HepG2 (cell line): ENCODE data around the gene ABCB8. TPM values are rescaled to one million over a fixed set of nuclear protein-coding genes. Genes with fewer than 3 reads are reported as not detected.
A peak's percentile ranks its signal among the peaks of the same experiment; 100 is the strongest.

ENCODE experiments used
- ATAC-seq: fragments of 200-7000 bp; cut with Tn5 transposase; 3 replicates; pipeline ENCODE4 v1.9.1; 2020; ENCODE audit warnings: mild to moderate bottlenecking, moderate library complexity
- BruUV-seq: library from RNA; stranded (reverse); fragments of 400-500 nt; replicated peaks from 2 replicates; lab custom pipeline; 2021; lab: Mats Ljungman, UMichigan
- CTCF ChIA-PET: fragments of 300-600 bp; formaldehyde crosslinking; extraction: SDS; loops from one replicate; lab custom pipeline; 2021; ENCODE audit warnings: low total read pairs, inconsistent platforms, low intra/inter-chr PET ratio; lab: Yijun Ruan, JAX
- POLR2A ChIA-PET: fragments of 350-600 bp; sonication (Branson Sonifier 250); formaldehyde crosslinking; loops from one replicate; lab custom pipeline; 2020; ENCODE audit warnings: antibody characterized with exemption, inconsistent platforms; lab: Yijun Ruan, JAX
- DNase-seq: peaks from one replicate; pipeline ENCODE4 v3.0.0-alpha.2; 2015; ENCODE audit warnings: low spot score
- FAIRE-seq: peaks from 3 replicates; lab custom pipeline; 2011; peaks lifted over from hg19 to GRCh38; lab: Jason Lieb, UNC
- H2AFZ ChIP-seq: one replicate; pipeline ENCODE4 v1.6.1; 2011; ENCODE audit warnings: low read length, inconsistent platforms
- H3K27ac ChIP-seq: fragments of 300-600 bp; 3 replicates; pipeline ENCODE4 v1.8.0; 2011; ENCODE audit warnings: mixed run types, mild to moderate bottlenecking, mixed read lengths, low read length, inconsistent platforms; ENCODE audit not compliant: insufficient read depth; ENCODE audit errors: extremely low read length
- H3K27me3 ChIP-seq, 2 experiments: fragments of 200-600 bp in 1 of 2; 2 replicates in 1 of 2; 3 replicates in 1 of 2; pipeline versions ENCODE4 v1.6.0 to v1.8.0; 2011; ENCODE audit warnings: low read length in 2 of 2, mild to moderate bottlenecking in 2 of 2, moderate library complexity in 2 of 2, inconsistent platforms in 1 of 2; ENCODE audit not compliant: insufficient read depth in 2 of 2, control insufficient read depth in 1 of 2
- H3K36me3 ChIP-seq, 2 experiments: fragments of 200-600 bp in 1 of 2; replicated peaks in 1 of 2; 2 replicates in 1 of 2; 3 replicates in 1 of 2; pipeline versions ENCODE4 v1.5.1 to v1.8.0; 2011; ENCODE audit warnings: low read length in 2 of 2, inconsistent platforms in 1 of 2; ENCODE audit not compliant: insufficient read depth in 2 of 2, control insufficient read depth in 1 of 2
- H3K4me1 ChIP-seq: 2 replicates; pipeline ENCODE4 v1.5.1; 2012; ENCODE audit warnings: low read length, inconsistent platforms; ENCODE audit not compliant: insufficient read depth
- H3K4me2 ChIP-seq: 2 replicates; pipeline ENCODE4 v1.6.0; 2011; ENCODE audit warnings: low read depth, low read length, inconsistent platforms
- H3K4me3 ChIP-seq, 3 experiments: fragments of 200-600 bp in 1 of 3; sonication (generic), shearing (Covaris generic) in 1 of 3; replicated peaks in 1 of 3; 2 replicates each; pipeline ENCODE4 v1.5.1; 2011 to 2016; ENCODE audit warnings: low read length in 3 of 3, inconsistent platforms in 2 of 3, low read depth in 2 of 3, mild to moderate bottlenecking in 2 of 3, control low read depth in 1 of 3, mixed read lengths in 1 of 3; ENCODE audit not compliant: insufficient read depth in 1 of 3
- H3K79me2 ChIP-seq: one replicate; pipeline ENCODE4 v1.6.1; 2011; ENCODE audit warnings: low read length, inconsistent platforms; ENCODE audit not compliant: insufficient read depth
- H3K9ac ChIP-seq: 2 replicates; pipeline ENCODE4 v1.6.0; 2011; ENCODE audit warnings: mild to moderate bottlenecking, low read depth, low read length, inconsistent platforms; ENCODE audit not compliant: insufficient read depth
- H3K9me3 ChIP-seq: 2 replicates; pipeline ENCODE4 v1.5.1; 2012; ENCODE audit warnings: mild to moderate bottlenecking, low read length
- H4K20me1 ChIP-seq: 2 replicates; pipeline ENCODE4 v1.6.0; 2011; ENCODE audit warnings: inconsistent platforms, mild to moderate bottlenecking, low read length, moderate library complexity; ENCODE audit not compliant: insufficient read depth
- ARNT ChIP-seq: fragments of 450-650 bp; IDR thresholded peaks from 2 replicates; pipeline ENCODE4 v1.6.1; 2017
- FOSL1 ChIP-seq: sonication (generic); formaldehyde crosslinking; IDR thresholded peaks from 2 replicates; pipeline ENCODE4 v1.9.0; 2021; ENCODE audit warnings: missing genetic modification reagents, borderline replicate concordance
- GZF1 ChIP-seq: sonication (generic); formaldehyde crosslinking; IDR thresholded peaks from 2 replicates; pipeline ENCODE4 v1.5.1; 2020; ENCODE audit warnings: mild to moderate bottlenecking, missing genetic modification reagents
- MIXL1 ChIP-seq: IDR thresholded peaks from 2 replicates; pipeline ENCODE4 v1.6.1; 2016
- MTERF4 ChIP-seq: sonication (generic); formaldehyde crosslinking; IDR thresholded peaks from 2 replicates; pipeline ENCODE4 v1.8.0; 2023; ENCODE audit warnings: mild to moderate bottlenecking, missing genetic modification reagents
- NR2F6 ChIP-seq, 2 experiments: IDR thresholded peaks; 2 replicates each; pipeline ENCODE4 v1.6.1; 2016; ENCODE audit warnings: antibody characterized with exemption in 1 of 2, mild to moderate bottlenecking in 1 of 2
- POGZ ChIP-seq: sonication (generic); formaldehyde crosslinking; IDR thresholded peaks from 2 replicates; pipeline ENCODE4 v1.4.0; 2020; ENCODE audit warnings: mild to moderate bottlenecking, missing genetic modification reagents
- TIGD3 ChIP-seq: sonication (generic); formaldehyde crosslinking; IDR thresholded peaks from 2 replicates; pipeline ENCODE4 v1.5.1; 2020; ENCODE audit warnings: mild to moderate bottlenecking, missing genetic modification reagents, borderline replicate concordance
- ZBTB34 ChIP-seq: sonication (generic); formaldehyde crosslinking; IDR thresholded peaks from 2 replicates; pipeline ENCODE4 v1.8.0; 2022; ENCODE audit warnings: mild to moderate bottlenecking, missing genetic modification reagents
- ZNF33B ChIP-seq: sonication (generic); formaldehyde crosslinking; IDR thresholded peaks from 2 replicates; pipeline ENCODE4 v1.5.1; 2020; ENCODE audit warnings: mild to moderate bottlenecking, missing genetic modification reagents
- ZNF652 ChIP-seq: IDR thresholded peaks from 2 replicates; pipeline ENCODE4 v1.6.1; 2016; ENCODE audit warnings: low read depth, borderline replicate concordance
- ZNF709 ChIP-seq: sonication (generic); formaldehyde crosslinking; IDR thresholded peaks from 2 replicates; pipeline ENCODE4 v1.5.0; 2020; ENCODE audit warnings: mild to moderate bottlenecking, missing genetic modification reagents
- ZNF850 ChIP-seq: sonication (generic); formaldehyde crosslinking; conservative IDR thresholded peaks from 2 replicates; pipeline ENCODE4 v1.9.0; 2021; ENCODE audit warnings: mild to moderate bottlenecking, missing genetic modification reagents
- ZZZ3 ChIP-seq: sonication (generic); formaldehyde crosslinking; IDR thresholded peaks from 2 replicates; pipeline ENCODE4 v1.4.0; 2020; ENCODE audit warnings: missing genetic modification reagents, mild to moderate bottlenecking, borderline replicate concordance
- WGBS: methylation state at CpG from one replicate; pipeline ENCODE4 v1.1.6; 2017; ENCODE audit warnings: low lambda C conversion rate; 5-methylcytosine and 5-hydroxymethylcytosine counted together
- in situ Hi-C: cut with HindIII; loops from 2 replicates; pipeline ENCODE4 v1.10.0; 2017; ENCODE audit warnings: low pct_unique_long_range_greater_than_20kb; ENCODE audit not compliant: extremely low pct_ligation_motif_present
- intact Hi-C: fragments of 100-400 bp; cut with micrococcal nuclease; formaldehyde crosslinking; loops from one replicate; pipeline ENCODE4 v1.10.0; 2022; ENCODE audit not compliant: unreplicated experiment
- polyA plus RNA-seq, 8 experiments: library from polyadenylated mRNA; depleted of rRNA in 3 of 8; stranded (reverse) in 7 of 8; unstranded in 1 of 8; fragments of >200 nt; fragmentation: Illumina TruSeq in 4 of 8; extraction: Trizol in 4 of 8; gene quantifications; 2 replicates each; pipeline versions ENCODE4 v1.2.1 to v1.2.3, GENCODE V29; 2011 to 2016; ENCODE audit warnings: low read depth in 4 of 8, missing spikeins in 1 of 8, mixed read lengths in 1 of 8; ENCODE audit not compliant: insufficient read depth in 1 of 8
- total RNA-seq, 5 experiments: library from RNA; depleted of rRNA; stranded (reverse); fragments of >200 nt; fragmentation: Illumina TruSeq; extraction: Trizol; gene quantifications; 2 replicates each; pipeline ENCODE4 v1.2.3, GENCODE V29; 2016; ENCODE audit warnings: low read depth in 1 of 5
- TF ChIP-seq, protein P1 (sequence below): fragments of 450-650 bp; IDR thresholded peaks from 2 replicates; pipeline ENCODE4 v1.6.1; 2017; ENCODE audit warnings: mild to moderate bottlenecking
- TF ChIP-seq, protein P2 (sequence below): fragments of 450-650 bp; IDR thresholded peaks from 2 replicates; pipeline ENCODE4 v1.6.1; 2016

The ABCB8 gene
- total and polyA plus RNA-seq, 2 of the 13 experiments (the other 11 are each of a cell fraction or from before 2014, with no cell fraction given): 6.6 to 16.7 TPM

DNA sequence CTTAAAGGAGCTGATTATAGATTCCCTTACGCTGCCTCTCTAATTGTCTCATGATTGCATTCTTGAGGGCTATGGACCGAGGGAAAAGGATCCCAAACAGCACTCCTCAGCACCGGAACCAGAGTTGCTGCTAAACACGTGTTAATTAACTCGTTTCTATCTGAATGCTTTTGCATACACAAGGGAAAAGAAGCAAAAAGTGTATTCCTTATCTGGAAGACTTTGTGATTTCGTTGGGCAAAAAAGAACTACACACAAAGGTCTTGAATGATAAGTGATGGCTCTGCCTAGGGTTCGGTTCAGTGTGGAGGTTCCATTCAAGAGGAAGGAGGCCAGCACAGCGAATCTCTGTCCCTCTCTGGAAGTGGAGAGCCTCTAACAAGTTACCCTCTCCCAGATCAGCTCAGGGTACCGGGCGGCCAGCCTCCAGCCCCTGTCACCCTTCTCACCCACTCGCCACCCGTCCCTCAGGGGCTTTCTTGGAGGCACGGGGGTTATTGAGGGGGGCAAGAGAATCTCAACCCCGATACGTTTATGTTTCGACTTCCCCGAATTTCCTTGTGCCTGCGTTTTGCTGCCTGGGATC lies 30.6 kb downstream of the ABCB8 start:
- intact Hi-C loops (loop anchor here (1.0 to 2.0 kb wide), 3 partner anchors 28 to 52 kb away; partner anchors contain the start of genes ABCB8 and AGAP3), in situ Hi-C loops (no loop called here)
- BruUV-seq: no TSS peak
- no peak for ATAC-seq
- H3K36me3 ChIP-seq: 0 out of 5 replicates have a peak, but pooled peaks cover 0 to under 1% of the 10 kb centered on the region in 2 experiments
- no peaks in the 10 kb centered on the region; a peak in 1 of 5 replicates for H3K27me3 ChIP-seq
- DNase-seq: no peak
- under 1% methylated on average over 10 of the region's 18 CpGs for WGBS
- peaks cover 4% of the 10 kb centered on the region; the same call in 1 of the 2 replicates for H4K20me1 ChIP-seq
- H2AFZ ChIP-seq: no peak overlapping the region
- H3K27ac ChIP-seq: peak overlapping the region; percentile 86
- peak overlapping the region; percentile 98 for H3K4me2 ChIP-seq
- H3K9me3 ChIP-seq: no peaks in the 10 kb centered on the region
- H3K4me1 ChIP-seq: peaks cover 49% of the 10 kb centered on the region
- POLR2A ChIA-PET: interaction anchor here (0.8 to 2.0 kb wide), 5 partner anchors 18 to 31 kb away, joined by 3 to 8 read pairs (median 5); partner anchors contain the start of genes ABCB8, AGAP3, FASTK and TMUB1
- peaks cover 16% of the 10 kb centered on the region for H3K79me2 ChIP-seq
- peak overlapping the region; percentile 69 to 92 (median 90) for H3K4me3 ChIP-seq
- H3K9ac ChIP-seq: peak overlapping the region; percentile 87
- peak; percentile 54 for FAIRE-seq
- CTCF ChIA-PET: no interaction called here
- no peak for TF ChIP-seq ZNF33B (CRISPR knock-in tag)
- TF ChIP-seq MTERF4 (CRISPR knock-in tag): 0 out of 2 replicates have a peak, but pooled peaks have one; percentile 24
- peak; percentile 83; the same call in 1 of the 2 replicates for TF ChIP-seq ZNF652 (CRISPR knock-in tag)
- TF ChIP-seq GZF1 (CRISPR knock-in tag): peak; percentile 67; the same call in 1 of the 2 replicates
- TF ChIP-seq ZNF709 (CRISPR knock-in tag): no peak
- TF ChIP-seq, protein P1, sequence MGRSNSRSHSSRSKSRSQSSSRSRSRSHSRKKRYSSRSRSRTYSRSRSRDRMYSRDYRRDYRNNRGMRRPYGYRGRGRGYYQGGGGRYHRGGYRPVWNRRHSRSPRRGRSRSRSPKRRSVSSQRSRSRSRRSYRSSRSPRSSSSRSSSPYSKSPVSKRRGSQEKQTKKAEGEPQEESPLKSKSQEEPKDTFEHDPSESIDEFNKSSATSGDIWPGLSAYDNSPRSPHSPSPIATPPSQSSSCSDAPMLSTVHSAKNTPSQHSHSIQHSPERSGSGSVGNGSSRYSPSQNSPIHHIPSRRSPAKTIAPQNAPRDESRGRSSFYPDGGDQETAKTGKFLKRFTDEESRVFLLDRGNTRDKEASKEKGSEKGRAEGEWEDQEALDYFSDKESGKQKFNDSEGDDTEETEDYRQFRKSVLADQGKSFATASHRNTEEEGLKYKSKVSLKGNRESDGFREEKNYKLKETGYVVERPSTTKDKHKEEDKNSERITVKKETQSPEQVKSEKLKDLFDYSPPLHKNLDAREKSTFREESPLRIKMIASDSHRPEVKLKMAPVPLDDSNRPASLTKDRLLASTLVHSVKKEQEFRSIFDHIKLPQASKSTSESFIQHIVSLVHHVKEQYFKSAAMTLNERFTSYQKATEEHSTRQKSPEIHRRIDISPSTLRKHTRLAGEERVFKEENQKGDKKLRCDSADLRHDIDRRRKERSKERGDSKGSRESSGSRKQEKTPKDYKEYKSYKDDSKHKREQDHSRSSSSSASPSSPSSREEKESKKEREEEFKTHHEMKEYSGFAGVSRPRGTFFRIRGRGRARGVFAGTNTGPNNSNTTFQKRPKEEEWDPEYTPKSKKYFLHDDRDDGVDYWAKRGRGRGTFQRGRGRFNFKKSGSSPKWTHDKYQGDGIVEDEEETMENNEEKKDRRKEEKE: no peak
- TF ChIP-seq ARNT: no peak
- no peak for TF ChIP-seq FOSL1 (CRISPR knock-in tag)
- no peak for TF ChIP-seq NR2F6 (IDR thresholded peaks at IDR 0.05)
- no peak for TF ChIP-seq NR2F6 (CRISPR knock-in tag; IDR thresholded peaks at IDR 0.05)
- TF ChIP-seq ZZZ3 (CRISPR knock-in tag): no peak
- 0 out of 2 replicates have a peak, but pooled peaks have one; percentile 19 for TF ChIP-seq POGZ
- no peak for TF ChIP-seq TIGD3
- 0 out of 2 replicates have a peak, but pooled peaks have one; percentile 52 for TF ChIP-seq ZBTB34
- TF ChIP-seq, protein P2, sequence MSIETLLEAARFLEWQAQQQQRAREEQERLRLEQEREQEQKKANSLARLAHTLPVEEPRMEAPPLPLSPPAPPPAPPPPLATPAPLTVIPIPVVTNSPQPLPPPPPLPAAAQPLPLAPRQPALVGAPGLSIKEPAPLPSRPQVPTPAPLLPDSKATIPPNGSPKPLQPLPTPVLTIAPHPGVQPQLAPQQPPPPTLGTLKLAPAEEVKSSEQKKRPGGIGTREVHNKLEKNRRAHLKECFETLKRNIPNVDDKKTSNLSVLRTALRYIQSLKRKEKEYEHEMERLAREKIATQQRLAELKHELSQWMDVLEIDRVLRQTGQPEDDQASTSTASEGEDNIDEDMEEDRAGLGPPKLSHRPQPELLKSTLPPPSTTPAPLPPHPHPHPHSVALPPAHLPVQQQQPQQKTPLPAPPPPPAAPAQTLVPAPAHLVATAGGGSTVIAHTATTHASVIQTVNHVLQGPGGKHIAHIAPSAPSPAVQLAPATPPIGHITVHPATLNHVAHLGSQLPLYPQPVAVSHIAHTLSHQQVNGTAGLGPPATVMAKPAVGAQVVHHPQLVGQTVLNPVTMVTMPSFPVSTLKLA: peak; percentile 34
- TF ChIP-seq MIXL1 (CRISPR knock-in tag): 0 out of 2 replicates have a peak, but pooled peaks have one; percentile 7
- no peak for TF ChIP-seq ZNF850 (CRISPR knock-in tag)
